ENCODE results near the gene MTAP.

Gene MTAP

GRCh38 chr9:21833090-21833801 is 30.8 kb downstream of the MTAP start:
- no peak for DNase-seq
- intact Hi-C loops (cut with DNase I; ENCODE audit: low total_unique reads) = no loop called here
- no peak overlapping the region for H3K4me3 ChIP-seq
- no peak overlapping the region for H3K27ac ChIP-seq
- H3K4me1 ChIP-seq = no peaks in the 10 kb centered on the region
- no peak for TF ChIP-seq CTCF (IDR thresholded peaks at IDR 0.05)
- peaks cover 51 to 69% (median 67%) of the 10 kb centered on the region in 3 donors for H3K36me3 ChIP-seq
- no peaks in the 10 kb centered on the region for H3K27me3 ChIP-seq
- H3K9me3 ChIP-seq = no peaks in the 10 kb centered on the region

GRCh38 chr9:21835121-21835520 is 32.7 kb downstream of the MTAP start:
- H3K36me3 ChIP-seq = peaks cover 58 to 72% (median 70%) of the 10 kb centered on the region in 3 donors
- H3K4me1 ChIP-seq = no peaks in the 10 kb centered on the region
- H3K27me3 ChIP-seq = no peaks in the 10 kb centered on the region
- intact Hi-C loops (cut with DNase I; ENCODE audit: low total_unique reads) = no loop called here
- no peak overlapping the region for H3K4me3 ChIP-seq
- no peaks in the 10 kb centered on the region for H3K9me3 ChIP-seq
- no peak for DNase-seq
- H3K27ac ChIP-seq = no peak overlapping the region
- TF ChIP-seq CTCF (IDR thresholded peaks at IDR 0.05) = no peak

- H3K4me3 ChIP-seq = no peak overlapping the region
- H3K27me3 ChIP-seq = no peaks in the 10 kb centered on the region
- H3K4me1 ChIP-seq = no peaks in the 10 kb centered on the region
- no peaks in the 10 kb centered on the region for H3K9me3 ChIP-seq
- DNase-seq = no peak
- intact Hi-C loops (cut with DNase I; ENCODE audit: low total_unique reads) = no loop called here
- H3K27ac ChIP-seq = no peak overlapping the region
- H3K36me3 ChIP-seq = peaks cover 73 to 82% (median 76%) of the 10 kb centered on the region in 3 donors
- TF ChIP-seq CTCF (IDR thresholded peaks at IDR 0.05) = no peak
These were observed 34.2 kb downstream of the MTAP start for GRCh38 chr9:21836437-21837161.

- H3K4me1 ChIP-seq = no peaks in the 10 kb centered on the region
- TF ChIP-seq CTCF (IDR thresholded peaks at IDR 0.05) = no peak
- H3K9me3 ChIP-seq = no peaks in the 10 kb centered on the region
- intact Hi-C loops (cut with DNase I; ENCODE audit: low total_unique reads) = no loop called here
- H3K27ac ChIP-seq = no peak overlapping the region
- peaks cover 72 to 83% (median 74%) of the 10 kb centered on the region in 3 donors for H3K36me3 ChIP-seq
- no peak for DNase-seq
- no peak overlapping the region for H3K4me3 ChIP-seq
- no peaks in the 10 kb centered on the region for H3K27me3 ChIP-seq
These were observed 35.1 kb downstream of the MTAP start for GRCh38 chr9:21837501-21837900.

- no peak for TF ChIP-seq CTCF (IDR thresholded peaks at IDR 0.05)
- no peaks in the 10 kb centered on the region for H3K27me3 ChIP-seq
- no peak overlapping the region for H3K27ac ChIP-seq
- H3K36me3 ChIP-seq = peaks cover 46 to 58% (median 56%) of the 10 kb centered on the region in 3 donors
- H3K4me3 ChIP-seq = no peak overlapping the region
- peaks cover 0 to 5% (median 2%) of the 10 kb centered on the region in 3 donors for H3K9me3 ChIP-seq
- intact Hi-C loops (cut with DNase I; ENCODE audit: low total_unique reads) = no loop called here
- DNase-seq = no peak
- no peaks in the 10 kb centered on the region for H3K4me1 ChIP-seq
These were observed 38.2 kb downstream of the MTAP start for GRCh38 chr9:21840647-21841046.

Data from tibial artery (tissue), 4 donors.